Body of pancreas (tissue), 4 donors: ENCODE results near the gene AMMECR1L. TPM values are rescaled to one million over a fixed set of nuclear protein-coding genes. Genes with fewer than 3 reads are reported as not detected.

ENCODE experiments used
- ATAC-seq: fragments of 150-250 bp; one replicate; pipeline ENCODE4 v1.9.1; 2016
- DNase-seq, 4 donors: peaks; one replicate each; pipeline ENCODE4 v3.0.0-alpha.2; 2019
- H3K27ac ChIP-seq, 4 donors: fragments of 200-600 bp; sonication (generic); 1 replicate in 3 of 4; 2 replicates in 1 of 4; pipeline versions ENCODE4 v1.5.1 to v1.6.1; 2016 to 2019; ENCODE audit warnings: mild to moderate bottlenecking in 1 of 4, mixed read lengths in 1 of 4, moderate library complexity in 1 of 4
- H3K27me3 ChIP-seq, 2 donors: fragments of 200-600 bp; sonication (generic); one replicate each; pipeline ENCODE4 v1.6.0; 2016; ENCODE audit warnings: mild to moderate bottlenecking in 1 of 2
- H3K36me3 ChIP-seq, 2 donors: fragments of 200-600 bp; sonication (generic); replicated peaks in 1 of 2; 2 replicates each; pipeline ENCODE4 v1.5.1; 2016; ENCODE audit warnings: low read depth in 2 of 2; ENCODE audit not compliant: insufficient read depth in 1 of 2
- H3K4me1 ChIP-seq: fragments of 200-600 bp; sonication (generic); one replicate; pipeline ENCODE4 v1.6.0; 2016
- H3K4me3 ChIP-seq, 2 donors: fragments of 200-600 bp; sonication (generic); 1 replicate in 1 of 2; 2 replicates in 1 of 2; pipeline ENCODE4 v1.5.1; 2016 to 2019
- H3K9me3 ChIP-seq, 3 donors: fragments of 200-600 bp; sonication (generic); 1 replicate in 2 of 3; 2 replicates in 1 of 3; pipeline ENCODE4 v1.5.1; 2016
- POLR2A ChIP-seq, 3 donors: fragments of 450-650 bp; IDR thresholded peaks; one replicate each; pipeline ENCODE4 v1.6.1; 2016; ENCODE audit warnings: antibody characterized with exemption in 3 of 3, mild to moderate bottlenecking in 2 of 3
- WGBS, 2 donors: methylation state at CpG; one replicate each; pipeline ENCODE4 v1.1.5; 2017; 5-methylcytosine and 5-hydroxymethylcytosine counted together
- intact Hi-C: fragments of 100-400 bp; cut with DNase I; formaldehyde crosslinking; loops from one replicate; pipeline ENCODE4 v1.15.1; 2023
- total RNA-seq, 2 donors: library from RNA; depleted of rRNA; stranded (reverse); fragments of >200 nt; gene quantifications; one replicate each; pipeline ENCODE4 v1.1.0, GENCODE V29; 2016
- TF ChIP-seq, protein P1 (sequence below), 7 experiments: fragments of 450-650 bp in 4 of 7; fragments of 200-600 bp in 3 of 7; sonication (generic) in 3 of 7; IDR thresholded peaks; one replicate each; pipeline ENCODE4 v1.5.1; 2016 to 2019; ENCODE audit warnings: antibody characterized with exemption in 7 of 7

Gene AMMECR1L
- total RNA-seq, 2 donors from 2014 or later: 6.2 to 9.2 TPM

DNA sequence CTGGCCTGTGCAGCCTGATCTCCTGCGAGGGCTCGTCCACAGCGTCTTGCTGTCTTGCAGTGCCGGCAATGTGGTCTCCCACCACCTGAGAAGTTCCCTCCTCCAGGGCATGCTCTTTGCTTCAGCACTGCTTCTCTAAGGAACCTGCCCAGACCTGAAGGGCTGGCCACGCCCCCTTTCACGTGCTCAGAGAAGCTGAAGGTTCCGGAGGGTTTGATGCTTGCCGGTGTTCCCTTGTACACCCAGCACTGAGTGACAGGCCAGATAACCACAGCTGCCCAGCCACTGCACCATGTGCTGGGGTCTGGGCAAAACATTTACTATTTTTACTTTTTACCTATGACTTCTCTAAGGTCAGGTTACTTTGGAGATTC is 26.1 kb downstream of the AMMECR1L start:
- H3K36me3 ChIP-seq: peaks cover 0 to 9% of the 10 kb centered on the region in 2 donors
- intact Hi-C loops: no loop called here
- ATAC-seq: peak; percentile 68
- TF ChIP-seq, protein P1, sequence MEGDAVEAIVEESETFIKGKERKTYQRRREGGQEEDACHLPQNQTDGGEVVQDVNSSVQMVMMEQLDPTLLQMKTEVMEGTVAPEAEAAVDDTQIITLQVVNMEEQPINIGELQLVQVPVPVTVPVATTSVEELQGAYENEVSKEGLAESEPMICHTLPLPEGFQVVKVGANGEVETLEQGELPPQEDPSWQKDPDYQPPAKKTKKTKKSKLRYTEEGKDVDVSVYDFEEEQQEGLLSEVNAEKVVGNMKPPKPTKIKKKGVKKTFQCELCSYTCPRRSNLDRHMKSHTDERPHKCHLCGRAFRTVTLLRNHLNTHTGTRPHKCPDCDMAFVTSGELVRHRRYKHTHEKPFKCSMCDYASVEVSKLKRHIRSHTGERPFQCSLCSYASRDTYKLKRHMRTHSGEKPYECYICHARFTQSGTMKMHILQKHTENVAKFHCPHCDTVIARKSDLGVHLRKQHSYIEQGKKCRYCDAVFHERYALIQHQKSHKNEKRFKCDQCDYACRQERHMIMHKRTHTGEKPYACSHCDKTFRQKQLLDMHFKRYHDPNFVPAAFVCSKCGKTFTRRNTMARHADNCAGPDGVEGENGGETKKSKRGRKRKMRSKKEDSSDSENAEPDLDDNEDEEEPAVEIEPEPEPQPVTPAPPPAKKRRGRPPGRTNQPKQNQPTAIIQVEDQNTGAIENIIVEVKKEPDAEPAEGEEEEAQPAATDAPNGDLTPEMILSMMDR (IDR thresholded peaks at IDR 0.05): peak in 1 of 7 experiments; percentile 10
- TF ChIP-seq POLR2A (IDR thresholded peaks at IDR 0.05): no peak
- peaks cover 45% of the 10 kb centered on the region for H3K4me1 ChIP-seq
- DNase-seq: peak; percentile 85 to 96 (median 92)
- H3K4me3 ChIP-seq: no peak overlapping the region
- peak overlapping the region; percentile 30 to 57 (median 39) for H3K27ac ChIP-seq
- no peaks in the 10 kb centered on the region for H3K27me3 ChIP-seq
- H3K9me3 ChIP-seq: no peaks in the 10 kb centered on the region
- WGBS, 2 donors: 1 to 8% methylated on average over 8 of the region's 8 CpGs

DNA sequence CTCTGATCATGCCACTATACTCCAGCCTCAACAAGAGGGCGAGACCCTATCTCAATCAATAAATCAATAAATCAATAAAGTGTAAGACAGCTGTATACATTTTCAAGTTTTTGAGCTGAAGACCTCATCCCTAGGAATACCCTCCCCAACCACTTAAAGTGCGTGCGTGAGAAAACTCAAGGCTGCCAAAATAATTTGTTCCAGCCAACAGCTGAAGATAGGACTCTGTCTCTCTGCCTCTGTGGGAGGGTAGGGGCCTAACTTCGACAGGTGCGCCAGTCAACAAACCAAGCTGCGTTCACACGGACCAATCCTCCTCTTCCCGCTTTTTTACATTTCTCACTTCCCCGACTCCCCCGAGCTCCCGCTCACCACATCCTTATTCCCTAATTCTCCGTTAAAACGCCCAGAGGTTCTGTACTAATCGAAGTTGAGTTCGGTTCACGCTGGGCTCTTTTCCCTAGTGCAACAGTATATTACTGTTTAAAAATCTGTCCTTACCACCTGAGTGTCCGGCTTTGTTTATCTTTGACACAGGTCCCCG is 28.4 kb downstream of the AMMECR1L start:
- DNase-seq (peak in 2 of 4 donors; percentile 8 to 19), ATAC-seq (peak; percentile 2)
- no peaks in the 10 kb centered on the region for H3K36me3 ChIP-seq
- intact Hi-C loops: no loop called here
- H3K9me3 ChIP-seq: no peaks in the 10 kb centered on the region
- TF ChIP-seq POLR2A (IDR thresholded peaks at IDR 0.05): no peak
- TF ChIP-seq, protein P1 (IDR thresholded peaks at IDR 0.05): no peak
- H3K4me3 ChIP-seq: peak overlapping the region; percentile 49 to 93
- peak overlapping the region; percentile 59 to 88 (median 80) for H3K27ac ChIP-seq
- WGBS, 2 donors: 1 to 2% methylated on average over 18 of the region's 18 CpGs
- peaks cover 47% of the 10 kb centered on the region for H3K4me1 ChIP-seq
- H3K27me3 ChIP-seq: no peaks in the 10 kb centered on the region

DNA sequence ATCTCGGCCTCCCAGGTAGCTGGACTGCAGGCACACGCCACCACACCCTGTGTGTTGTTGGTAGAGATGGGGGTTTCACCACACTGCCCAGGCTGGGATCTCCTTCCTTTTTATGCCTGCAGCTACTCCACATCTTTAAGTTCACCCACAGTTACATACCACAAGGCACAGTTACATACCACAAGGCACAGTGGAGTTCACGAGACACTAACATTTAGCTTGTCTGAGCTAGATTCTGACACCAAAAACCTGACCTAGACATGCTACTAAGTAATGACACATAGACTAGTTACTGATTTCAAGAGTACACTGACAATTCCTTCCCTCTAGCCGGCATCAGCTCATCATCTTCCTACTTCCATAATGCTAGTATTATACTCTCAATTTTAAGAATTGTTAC is 32.1 kb downstream of the AMMECR1L start:
- 90 to 97% methylated on average over 4 of the region's 4 CpGs for WGBS, 2 donors
- intact Hi-C loops: no loop called here
- DNase-seq (no peak), ATAC-seq (no peak)
- H3K27ac ChIP-seq: no peak overlapping the region
- TF ChIP-seq, protein P1 (IDR thresholded peaks at IDR 0.05): no peak
- TF ChIP-seq POLR2A (IDR thresholded peaks at IDR 0.05): no peak
- no peaks in the 10 kb centered on the region for H3K9me3 ChIP-seq
- H3K4me1 ChIP-seq: peaks cover 31% of the 10 kb centered on the region
- no peak overlapping the region for H3K4me3 ChIP-seq
- H3K27me3 ChIP-seq: no peaks in the 10 kb centered on the region
- peaks cover 0 to 3% of the 10 kb centered on the region in 2 donors for H3K36me3 ChIP-seq

DNA sequence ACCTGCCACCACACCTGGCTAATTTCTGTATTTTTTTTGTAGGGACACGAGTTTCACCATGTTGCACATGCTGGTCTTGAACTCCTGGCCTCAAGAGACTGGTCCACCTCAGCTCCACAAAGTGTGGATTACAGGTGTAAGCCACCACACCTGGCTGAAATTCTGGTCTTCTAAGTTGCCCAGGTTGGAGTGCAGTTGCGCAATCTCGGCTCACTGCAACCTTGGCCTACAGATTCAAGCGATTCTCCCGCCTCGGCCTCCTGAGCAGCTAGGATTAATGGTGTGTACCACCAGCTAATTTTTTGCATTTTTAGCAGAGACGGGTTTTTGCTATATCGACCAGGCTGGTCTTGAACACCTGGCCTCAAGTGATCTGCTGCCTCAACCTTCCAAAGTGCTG is 33.4 kb downstream of the AMMECR1L start:
- Histone ChIP-seq H3K4me1 (peaks cover 26% of the 10 kb centered on the region), H3K4me3 (no peak overlapping the region), H3K36me3 (peaks cover 0 to 10% of the 10 kb centered on the region in 2 donors), H3K27ac (no peak overlapping the region), H3K27me3 (no peaks in the 10 kb centered on the region), H3K9me3 (no peaks in the 10 kb centered on the region)
- TF ChIP-seq POLR2A (IDR thresholded peaks at IDR 0.05): no peak
- TF ChIP-seq, protein P1 (IDR thresholded peaks at IDR 0.05): no peak
- 86 to 96% methylated on average over 8 of the region's 8 CpGs for WGBS, 2 donors
- intact Hi-C loops: no loop called here
- DNase-seq (peak in 2 of 4 donors; percentile 10 to 18), ATAC-seq (no peak)

DNA sequence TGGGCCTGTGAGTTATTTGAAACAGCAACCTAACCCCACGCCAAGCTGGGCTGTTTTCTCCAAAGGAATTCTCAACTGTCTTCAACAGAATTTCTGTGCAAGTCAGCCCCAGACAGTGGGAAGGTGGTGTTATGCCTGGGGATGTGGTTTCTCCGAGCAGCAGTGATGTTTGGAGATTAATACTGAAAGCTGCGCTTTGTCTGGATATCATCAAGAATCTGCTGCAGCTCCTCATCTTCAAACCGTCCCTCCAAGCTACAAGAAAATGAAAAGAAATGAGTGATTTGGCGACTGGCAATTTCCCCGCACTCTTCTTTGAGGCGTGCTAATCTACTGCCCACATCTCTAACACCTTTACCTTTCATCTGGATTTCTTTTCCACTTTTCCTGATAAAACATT is 37.8 kb downstream of the AMMECR1L start:
- Histone ChIP-seq H3K4me3 (no peak overlapping the region), H3K4me1 (no peaks in the 10 kb centered on the region), H3K9me3 (no peaks in the 10 kb centered on the region), H3K27me3 (no peaks in the 10 kb centered on the region), H3K36me3 (peaks cover 10 to 30% of the 10 kb centered on the region in 2 donors), H3K27ac (no peak overlapping the region)
- intact Hi-C loops: no loop called here
- TF ChIP-seq, protein P1 (IDR thresholded peaks at IDR 0.05): no peak
- TF ChIP-seq POLR2A (IDR thresholded peaks at IDR 0.05): no peak
- WGBS, 2 donors: 89 to 96% methylated on average over 7 of the region's 7 CpGs
- ATAC-seq (no peak), DNase-seq (no peak)
